ENCODE results near the gene NUDT22.

Gene NUDT22

DNA sequence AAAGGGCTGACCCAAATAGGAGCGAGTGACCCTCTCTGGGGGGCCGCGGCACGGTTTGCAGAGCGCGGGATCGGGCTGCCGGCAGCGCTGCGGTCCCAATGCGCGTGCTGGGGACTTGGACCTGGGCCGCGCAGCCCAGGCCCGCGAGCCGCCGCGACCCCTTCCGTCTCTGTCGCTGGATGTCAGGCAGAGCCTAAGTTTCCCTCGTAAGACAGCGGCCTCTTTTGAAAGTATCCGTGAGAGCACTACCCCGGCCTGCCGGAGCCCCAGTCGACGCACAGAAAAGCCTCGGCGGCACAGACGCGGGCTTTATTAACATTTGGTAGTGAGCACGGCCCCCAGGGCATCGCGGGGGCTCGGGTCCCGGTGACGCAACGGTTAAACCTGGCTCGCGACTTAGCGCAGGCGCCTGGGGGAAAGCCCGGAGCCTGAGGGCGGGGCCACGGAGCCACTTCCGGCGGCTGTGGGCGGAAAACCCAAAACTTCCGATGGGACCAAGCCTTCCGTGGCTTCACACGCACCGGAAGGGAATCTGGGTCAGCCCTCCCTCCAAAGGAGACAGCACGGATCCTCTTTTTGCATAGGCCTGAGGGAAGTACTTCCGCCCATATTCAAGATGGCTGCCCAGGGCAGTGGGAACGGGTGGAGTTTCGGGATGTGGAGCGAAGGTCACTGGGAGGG, 43.6 kb downstream of the NUDT22 start:
- peak; percentile 100 for DNase-seq (ENCODE audit: low spot score)

DNA sequence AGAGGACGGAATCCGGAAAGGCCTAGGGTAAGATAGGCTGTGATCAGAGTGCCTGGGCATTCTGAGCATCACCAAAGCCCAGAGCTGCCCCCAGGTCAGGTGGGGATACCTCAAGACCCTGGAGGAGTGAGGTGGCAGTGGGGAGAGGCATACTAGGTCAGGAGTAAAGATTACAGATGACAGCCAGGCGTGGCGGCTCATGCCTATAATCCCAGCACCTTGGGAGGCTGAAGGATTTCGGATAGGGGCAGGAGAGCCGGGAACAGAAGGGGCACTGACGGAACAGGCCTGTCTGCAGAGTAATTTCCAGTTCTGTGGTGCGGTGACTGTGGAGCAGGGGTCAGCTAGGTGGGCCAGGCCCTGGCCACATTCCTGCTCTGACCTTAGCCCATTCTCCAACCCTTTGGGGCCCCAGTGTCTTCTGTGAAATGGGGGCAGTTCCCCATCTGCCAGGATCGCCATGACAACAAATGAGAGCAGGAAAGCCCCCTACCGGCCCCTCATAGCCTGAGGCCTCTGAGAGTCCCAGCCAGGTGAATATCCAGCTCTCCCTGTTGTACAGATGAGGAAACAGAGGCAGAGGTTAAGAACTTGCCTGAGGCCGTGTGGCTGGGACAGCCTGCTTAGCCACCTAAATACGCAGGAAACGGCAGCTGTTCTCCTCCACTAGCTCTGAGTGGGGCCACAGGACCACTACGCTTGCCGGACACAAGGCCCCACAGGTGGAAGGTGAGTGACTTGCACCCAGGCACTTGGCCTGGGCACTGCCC, 49.1 kb downstream of the NUDT22 start:
- DNase-seq (ENCODE audit: low spot score) = no peak

DNA sequence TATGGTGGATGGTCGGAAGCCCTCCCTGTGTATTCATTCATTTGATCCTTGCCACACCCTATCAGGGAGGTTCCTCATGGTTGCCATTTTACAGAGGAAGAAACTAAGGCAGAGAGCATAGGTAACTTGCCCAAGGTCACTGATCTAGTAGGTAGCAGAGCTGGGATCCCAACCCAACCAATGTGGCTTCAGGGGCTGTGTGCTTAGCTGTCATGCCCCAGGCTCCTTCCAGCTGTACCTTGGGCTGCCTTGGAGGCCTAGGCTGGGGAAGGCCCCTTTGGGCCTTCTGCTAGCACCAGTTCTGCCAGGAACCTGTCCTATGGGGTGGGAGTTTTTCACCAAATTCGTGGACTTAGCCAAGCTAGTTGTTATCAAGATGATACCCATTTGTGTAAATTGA, 49.8 kb downstream of the NUDT22 start:
- DNase-seq (ENCODE audit: low spot score) = no peak

DNA sequence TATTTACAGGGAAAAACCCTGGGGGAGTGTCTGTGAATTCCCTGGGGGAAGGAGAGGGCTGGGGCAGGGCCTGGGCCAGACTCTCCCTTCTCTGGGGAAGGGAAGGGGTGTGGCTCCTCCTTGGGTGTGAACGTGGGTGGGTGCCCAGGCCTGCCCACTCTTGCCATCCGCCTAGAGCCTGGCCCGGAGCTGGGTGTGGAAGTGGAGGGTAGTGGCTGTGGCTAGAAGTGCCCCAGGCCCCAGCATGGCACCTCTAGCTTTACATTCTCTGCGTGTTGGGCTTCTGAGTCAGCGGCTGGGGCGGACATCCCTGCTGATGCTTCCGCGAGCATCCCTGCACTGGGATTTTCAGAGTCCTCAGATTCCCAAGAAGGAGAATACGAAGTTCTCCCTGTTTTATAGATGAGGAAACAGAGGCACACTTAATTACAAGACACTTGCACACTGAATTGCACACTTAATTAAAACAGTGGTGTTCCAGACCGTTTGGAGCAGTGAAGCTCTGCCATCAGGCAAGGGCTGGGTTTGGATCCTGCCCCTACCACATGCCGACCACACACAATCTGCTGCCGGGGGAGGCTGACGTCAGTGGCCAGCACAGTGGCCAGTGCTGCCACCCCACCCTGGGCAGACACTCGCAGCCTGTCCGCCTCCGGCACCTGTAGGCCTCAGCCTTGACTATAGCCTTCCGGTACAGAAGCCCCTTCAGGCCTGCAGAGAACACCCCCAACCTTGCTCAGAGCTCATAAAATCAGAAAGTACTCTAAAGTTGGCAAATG, 50.8 kb downstream of the NUDT22 start:
- DNase-seq (ENCODE audit: low spot score) = no peak

DNA sequence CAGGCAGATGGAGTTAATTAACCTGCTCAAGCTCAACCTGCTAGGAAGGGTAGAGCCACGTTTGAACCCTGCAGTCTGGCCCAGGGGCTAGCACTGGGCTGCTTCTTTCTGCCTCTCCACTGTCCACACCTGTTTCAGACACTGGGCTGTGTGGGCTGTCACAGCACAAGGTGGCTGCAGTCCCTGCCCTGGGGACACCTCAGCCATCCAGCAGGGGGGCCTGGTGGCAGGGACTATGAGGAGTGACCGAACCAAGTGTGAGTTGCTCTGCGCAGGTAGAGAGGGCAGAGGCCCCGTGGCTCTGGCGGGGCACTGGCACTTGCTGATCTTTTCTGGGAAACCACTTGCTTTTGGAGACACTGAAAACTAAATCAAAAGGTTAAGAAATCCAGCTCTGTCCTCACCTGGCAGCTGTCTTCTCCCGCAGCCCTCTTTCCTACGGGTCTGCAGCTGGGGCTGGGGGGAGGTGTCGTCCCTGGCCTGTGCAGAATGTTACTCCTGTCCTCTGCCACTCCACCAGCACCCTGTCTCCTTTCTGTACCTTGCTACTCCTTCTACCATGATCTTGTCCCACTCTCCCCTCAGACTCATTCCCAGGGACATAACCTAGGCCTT, 52.6 kb downstream of the NUDT22 start:
- DNase-seq (ENCODE audit: low spot score) = no peak

Data from Ammon's horn (tissue), 1 donor.